Fibroblast of gingiva (primary cell): ENCODE data around the gene PRSS21.

Experiments used
- DNase-seq: peaks from one replicate; pipeline ENCODE4 v3.0.0-alpha.2; 2011; ENCODE audit warnings: low read depth

PRSS21 gene

DNA sequence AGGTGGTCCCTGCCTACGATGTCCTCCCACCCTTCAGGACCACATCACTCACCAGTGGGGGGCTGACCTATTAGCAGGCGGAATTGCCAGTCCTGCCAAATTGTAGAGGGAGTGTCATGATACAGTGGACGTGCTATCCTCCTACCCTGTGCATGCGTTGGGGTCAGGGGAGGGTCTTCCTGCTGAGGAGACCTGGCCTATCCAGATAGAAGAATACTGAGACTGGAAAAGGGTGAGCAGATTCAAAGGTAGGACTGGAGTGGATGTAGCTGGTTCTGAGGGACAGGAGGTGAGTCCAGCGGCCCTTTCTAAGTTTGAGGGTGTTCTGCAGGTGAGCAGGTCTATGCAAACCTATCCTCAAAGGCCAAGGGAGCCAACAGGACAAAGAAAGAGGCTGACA is 10.8 kb upstream of the PRSS21 start:
- no peak for DNase-seq

DNA sequence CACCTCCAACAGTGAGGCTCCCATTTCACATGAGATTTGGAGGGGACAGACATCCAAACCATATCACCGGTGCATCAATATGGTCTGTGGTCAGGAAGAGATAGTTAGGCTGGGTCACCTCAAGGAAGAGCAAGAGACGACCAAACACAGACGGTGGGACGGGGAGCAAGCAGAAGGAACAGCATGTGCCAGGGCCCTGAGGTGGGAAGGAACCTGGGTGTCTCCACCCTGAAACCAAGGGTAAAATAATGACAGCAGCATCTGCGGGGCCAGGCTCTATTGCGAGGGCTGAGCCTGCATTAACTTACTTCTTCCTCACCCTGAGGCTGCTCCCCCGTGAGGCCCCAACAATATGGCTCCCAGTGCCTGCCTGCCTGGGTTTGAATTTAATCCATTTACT is 8.9 kb upstream of the PRSS21 start:
- no peak for DNase-seq

DNA sequence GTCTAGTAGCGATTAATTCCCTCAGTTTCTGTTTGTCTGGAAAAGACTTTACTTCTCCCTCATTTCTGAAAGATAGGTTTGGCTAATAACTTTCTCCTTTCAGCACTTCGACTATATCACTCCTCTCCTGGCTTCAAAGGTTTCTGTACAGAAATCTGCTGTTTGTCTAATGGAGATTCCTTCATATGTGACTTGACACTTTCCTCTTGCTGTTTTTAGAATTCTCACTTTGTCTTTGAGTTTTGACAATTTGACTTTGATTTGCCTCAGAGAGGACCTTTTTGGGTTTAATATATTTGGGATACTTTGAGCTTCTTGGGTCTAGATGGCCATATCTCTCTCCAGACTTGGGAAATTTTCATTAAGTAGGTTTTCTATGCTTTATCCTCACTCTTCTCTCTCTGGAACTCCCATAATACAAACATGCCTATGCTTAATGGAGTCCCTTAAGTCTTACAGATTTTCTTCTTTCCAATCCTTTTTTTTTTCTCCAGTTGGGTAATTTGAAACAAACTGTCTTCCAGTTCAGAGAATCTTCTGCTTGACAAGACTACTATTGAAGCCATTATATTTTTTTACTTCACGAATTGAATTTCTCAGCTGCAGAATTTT is 7.8 kb upstream of the PRSS21 start:
- no peak for DNase-seq

DNA sequence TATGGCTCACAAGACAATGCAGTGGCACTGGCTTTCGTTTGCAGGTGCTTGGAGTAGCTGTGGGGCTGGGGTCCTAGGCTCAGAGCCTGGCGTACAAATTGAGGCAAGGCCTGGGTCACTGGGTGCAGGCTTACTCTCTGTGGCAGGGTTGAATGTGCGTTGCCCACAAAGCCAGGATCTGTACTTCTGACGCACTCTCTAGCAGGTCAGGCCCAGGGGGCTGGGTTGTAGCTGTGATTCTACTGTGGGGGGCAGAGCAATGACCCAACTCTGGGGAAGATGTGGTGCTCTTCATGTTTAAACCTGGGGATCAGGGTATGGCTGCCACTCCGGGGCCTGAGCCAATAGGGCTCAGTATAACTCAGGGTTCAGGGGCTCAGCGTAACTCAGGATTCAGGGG is 6.4 kb upstream of the PRSS21 start:
- no peak for DNase-seq

DNA sequence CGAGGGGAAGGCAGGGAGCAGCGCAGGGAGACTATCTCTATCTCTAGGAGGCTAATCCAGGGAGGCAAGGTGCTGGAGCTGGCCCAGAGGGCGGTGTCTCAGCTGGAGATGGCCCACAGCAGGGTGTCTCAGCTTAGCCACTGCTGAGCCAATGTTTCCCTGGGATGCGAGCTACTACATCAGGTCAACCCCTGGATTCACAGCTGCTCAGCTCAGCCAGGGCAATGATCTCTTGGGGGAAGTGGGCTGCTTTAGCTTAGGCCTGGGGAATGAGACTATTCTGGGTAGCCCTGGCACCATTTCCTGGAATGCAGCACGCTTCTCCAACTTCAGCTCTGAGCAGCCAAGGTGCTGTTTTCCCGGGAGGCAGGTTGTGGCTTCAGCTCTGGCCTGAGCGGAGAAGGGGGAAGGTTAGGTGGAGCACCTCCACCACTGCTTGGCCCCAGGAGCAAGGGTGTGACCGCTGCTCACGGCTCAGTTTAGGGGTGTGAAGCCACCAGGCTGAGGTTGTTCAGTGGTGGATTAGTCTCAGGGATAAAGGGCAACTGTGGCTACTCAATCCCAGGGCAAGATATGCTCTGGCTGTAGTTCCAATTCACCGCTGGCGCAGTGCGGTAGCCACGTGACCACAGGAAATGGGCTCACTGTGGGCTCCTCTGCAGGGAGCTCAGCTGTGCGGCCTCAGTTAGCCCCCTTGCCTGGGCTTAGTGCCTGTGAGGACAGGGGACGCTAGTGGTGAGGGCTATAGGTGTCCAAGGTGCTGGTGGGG is 5.2 kb upstream of the PRSS21 start:
- no peak for DNase-seq

DNA sequence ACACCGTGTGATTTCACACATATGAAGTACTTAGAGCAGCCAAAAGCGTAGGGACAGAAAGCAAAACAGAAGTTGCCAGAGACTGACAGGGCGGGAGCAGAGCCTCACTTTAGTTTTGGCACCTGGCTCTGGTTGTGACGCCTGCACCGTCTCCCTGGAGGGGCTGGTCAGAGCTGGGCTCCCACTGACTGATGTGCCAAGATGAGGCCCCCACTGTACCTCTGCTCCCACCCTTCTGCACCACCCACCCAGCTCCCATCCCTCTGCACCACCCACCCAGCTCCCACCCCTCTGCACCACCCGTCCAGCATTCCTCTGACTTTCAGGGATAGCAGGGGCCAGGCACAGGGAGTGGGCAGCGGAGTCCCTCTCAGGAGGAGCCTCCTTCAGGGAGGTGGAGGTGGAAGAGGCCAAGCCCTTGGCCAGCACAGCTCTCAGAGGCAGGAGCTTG is 3.2 kb upstream of the PRSS21 start:
- DNase-seq, result no peak

DNA sequence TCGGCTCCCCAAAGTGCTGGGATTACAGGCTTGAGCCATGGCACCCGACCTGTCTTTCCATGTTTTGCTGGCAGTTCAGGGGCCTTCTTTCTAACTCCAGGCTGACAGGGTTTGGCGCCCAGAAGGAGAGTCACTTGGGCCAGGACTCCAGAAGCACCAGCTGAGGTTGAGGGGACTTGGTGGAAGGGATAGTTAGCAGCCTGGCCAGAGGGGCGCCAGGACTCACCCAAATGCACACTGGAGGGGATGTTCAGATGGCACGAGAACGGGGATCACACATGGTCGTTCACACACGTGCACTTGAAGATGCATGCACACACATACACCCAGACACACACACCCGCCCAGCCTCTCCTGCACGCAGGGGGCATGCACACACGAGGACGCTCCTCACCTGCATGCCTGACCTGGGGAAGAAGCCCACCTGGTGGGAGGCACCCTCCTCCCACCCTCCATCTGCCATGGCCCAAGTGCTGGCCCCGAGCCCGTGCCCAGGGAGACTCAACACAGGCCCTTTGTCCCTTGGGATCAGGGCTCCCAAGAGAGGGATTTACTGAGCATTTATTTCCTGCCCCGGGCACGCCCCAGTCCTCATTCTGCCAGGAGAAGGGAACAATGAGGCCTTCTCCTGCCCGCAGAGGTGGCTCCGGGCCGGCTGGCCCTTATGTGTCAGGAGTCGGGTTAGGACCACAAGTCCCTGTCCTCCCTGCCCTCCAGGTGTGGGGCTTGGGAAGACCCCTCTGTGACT is 2.3 kb upstream of the PRSS21 start:
- DNase-seq, result no peak

DNA sequence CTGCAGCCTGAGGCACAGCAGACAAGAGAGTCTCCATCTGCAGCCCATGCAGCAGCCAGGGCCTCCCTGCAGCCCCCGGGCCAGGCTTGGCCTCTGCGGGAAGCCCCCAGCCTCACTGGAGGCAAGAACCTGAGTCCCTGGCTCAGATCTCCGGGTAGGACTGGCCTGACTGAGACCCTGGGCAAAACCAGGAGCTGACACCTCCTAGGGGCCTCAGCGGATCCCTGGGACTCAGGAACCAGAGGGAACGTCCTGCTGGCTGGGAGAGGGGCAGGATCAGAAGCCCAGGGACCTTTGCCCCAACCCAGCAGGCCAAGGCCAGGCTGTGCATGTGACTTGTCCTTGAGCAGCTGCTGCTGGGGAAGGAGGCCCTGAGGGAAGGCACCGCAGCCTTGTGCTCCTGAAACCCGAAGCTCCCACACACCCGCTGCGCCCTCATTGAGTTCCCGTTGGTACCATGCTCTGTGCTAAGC is 1.7 kb upstream of the PRSS21 start:
- no peak for DNase-seq

DNA sequence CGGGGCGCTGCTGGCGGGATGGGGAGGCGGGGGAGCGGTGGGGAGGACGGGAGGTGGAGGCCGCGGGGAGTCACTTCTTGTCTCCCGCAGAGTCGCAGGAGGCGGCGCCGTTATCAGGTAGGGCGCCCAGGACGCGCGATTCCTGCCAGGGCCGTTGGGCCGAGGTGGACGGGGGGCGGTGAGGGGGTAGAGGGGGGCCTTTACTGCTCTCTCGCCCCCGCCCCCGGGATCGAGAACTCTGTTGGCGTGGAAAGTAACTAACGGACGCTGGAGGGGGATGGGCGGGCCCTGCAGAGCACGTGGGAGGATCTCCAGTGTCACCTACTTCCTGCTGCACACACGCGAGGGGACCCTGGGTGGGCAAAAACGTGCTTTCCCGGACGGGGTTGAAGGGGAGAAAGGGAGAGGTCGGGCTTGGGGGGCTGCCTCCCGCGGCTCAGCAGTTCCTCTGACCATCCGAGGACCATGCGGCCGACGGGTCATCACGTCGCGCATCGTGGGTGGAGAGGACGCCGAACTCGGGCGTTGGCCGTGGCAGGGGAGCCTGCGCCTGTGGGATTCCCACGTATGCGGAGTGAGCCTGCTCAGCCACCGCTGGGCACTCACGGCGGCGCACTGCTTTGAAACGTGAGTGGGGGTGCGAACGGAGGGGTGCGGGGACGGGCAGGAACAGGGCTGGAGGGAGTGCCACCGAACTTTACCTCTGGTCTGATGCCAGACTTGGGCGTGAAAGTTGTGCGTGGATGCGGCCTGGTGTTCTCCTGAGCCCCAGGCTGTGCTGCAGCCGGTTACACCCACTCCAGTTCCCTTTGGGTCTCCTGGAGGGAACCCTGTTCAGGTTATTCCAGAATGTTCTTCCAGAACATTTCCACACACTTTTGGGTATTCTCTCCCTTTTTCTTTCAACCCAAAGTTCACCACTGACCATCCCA is 569 bp downstream of the PRSS21 start:
- DNase-seq, result no peak

DNA sequence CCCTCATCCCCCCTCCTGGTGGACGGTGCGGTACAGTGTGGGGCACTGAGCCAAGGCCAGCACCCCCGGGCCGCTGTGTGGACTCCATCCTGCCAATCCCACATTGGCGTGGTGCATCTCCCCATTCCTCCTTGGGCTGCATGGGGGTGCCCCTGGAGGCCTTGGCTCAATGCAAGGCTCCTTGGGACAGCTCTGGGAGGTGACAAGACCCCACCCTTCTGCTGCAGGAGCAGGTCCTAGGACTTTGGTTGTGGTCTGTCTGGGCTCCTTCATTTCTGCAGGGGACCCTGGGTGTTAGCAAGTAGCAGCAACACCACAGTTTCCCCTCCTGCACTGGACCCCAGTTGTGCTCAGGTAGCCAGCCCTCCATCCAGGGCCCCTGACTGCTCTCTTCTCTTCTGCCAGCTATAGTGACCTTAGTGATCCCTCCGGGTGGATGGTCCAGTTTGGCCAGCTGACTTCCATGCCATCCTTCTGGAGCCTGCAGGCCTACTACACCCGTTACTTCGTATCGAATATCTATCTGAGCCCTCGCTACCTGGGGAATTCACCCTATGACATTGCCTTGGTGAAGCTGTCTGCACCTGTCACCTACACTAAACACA is 1.3 kb downstream of the PRSS21 start:
- no peak for DNase-seq

DNA sequence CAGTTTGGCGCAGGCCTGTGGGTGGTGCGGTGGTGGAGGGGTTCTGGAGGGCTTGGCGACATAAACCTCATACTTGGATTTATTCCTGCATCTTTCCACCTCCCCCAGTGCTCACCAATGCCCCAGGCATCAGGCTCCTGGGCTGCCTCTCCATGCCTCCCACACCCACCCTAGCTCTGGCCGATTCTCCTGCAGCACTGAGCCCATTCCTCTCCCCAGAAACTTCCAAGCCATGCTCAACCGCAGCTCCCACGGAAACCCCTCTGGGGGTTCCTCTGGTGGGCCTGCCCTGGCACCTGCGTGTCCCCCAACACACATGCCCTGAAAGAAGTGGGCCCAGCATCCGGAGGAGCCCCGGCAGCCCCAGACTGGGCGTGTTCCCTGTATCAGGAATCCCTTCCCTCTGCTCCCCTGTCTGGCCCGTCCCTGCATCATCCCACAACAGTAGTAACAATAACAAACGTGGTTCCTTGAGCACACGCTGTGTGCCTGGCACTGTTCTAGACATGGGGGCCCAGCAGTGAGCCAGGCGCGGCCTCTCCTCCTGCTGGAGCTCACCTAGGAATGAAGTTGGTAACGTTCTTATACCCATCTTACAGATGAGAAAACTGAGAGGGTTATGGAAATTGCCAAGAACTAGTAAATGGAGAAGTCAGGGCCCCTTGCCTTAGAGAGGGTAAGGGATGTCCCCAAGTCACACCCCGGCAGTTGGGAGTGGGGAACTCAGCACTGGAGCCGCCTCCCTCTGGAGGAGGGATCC is 2.3 kb downstream of the PRSS21 start:
- DNase-seq, result no peak

DNA sequence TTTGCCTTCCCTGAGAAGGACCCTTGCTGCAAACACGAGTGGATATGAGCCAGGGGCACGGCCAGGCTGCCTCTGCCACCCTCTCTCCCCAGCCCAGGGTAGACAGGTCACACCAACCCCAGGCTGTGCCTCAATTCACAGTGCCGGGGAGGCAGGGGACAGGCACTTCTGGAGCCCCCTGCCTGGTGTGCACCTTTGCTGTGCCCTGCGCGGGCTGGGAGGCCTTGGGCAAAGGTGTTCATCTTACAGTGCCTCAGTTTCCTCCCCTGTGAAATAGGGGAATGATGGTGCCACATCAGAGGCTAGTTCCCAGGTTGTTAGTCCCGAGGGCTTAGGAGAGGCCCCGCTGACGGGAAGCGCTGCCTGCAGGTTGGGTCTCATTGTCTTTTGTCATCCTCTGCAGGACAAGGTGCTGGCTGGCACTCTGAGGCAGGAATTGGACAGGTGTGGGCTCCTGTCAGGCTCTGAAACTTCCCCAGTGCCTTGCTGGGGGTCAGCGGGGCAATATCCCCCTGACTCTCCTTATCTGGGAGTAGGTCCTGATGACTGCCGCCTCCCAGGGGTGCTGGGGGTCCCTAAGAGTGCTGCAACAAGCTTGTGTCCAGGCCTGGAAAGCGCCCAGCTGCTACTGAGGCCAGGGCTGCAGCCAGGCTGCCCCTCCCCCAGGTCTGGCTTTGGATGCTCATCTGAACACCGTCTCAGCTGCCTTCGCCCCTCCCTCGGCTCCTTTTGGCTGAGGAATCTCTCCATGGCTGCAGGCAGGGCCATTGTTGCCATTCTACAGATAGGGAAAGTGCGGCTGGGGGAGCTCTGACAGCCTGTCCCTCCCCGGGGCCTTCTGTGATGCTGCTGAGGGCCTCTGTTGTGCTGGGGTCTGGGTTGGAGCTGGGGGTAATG is 3.1 kb downstream of the PRSS21 start:
- DNase-seq, result no peak

DNA sequence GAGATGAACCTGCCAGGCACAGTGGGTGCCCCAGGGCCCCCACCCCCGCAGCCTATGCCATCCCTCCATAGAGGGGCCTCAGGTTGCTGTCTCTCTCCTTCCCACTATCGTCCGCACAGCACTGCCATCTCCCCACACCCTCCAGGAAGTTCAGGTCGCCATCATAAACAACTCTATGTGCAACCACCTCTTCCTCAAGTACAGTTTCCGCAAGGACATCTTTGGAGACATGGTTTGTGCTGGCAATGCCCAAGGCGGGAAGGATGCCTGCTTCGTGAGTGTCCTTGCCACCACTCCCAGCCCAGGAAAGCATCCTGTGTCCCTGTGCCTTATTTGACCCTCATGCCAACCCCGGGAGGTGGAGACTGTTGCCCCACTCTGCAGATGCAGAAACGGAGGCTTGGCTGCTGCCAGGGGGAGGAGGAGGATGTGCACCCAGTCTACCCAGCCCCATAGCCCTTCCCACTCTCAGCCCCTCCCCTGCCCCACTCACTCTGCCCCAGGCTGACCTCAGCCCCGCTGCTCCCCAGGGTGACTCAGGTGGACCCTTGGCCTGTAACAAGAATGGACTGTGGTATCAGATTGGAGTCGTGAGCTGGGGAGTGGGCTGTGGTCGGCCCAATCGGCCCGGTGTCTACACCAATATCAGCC is 3.9 kb downstream of the PRSS21 start:
- no peak for DNase-seq

DNA sequence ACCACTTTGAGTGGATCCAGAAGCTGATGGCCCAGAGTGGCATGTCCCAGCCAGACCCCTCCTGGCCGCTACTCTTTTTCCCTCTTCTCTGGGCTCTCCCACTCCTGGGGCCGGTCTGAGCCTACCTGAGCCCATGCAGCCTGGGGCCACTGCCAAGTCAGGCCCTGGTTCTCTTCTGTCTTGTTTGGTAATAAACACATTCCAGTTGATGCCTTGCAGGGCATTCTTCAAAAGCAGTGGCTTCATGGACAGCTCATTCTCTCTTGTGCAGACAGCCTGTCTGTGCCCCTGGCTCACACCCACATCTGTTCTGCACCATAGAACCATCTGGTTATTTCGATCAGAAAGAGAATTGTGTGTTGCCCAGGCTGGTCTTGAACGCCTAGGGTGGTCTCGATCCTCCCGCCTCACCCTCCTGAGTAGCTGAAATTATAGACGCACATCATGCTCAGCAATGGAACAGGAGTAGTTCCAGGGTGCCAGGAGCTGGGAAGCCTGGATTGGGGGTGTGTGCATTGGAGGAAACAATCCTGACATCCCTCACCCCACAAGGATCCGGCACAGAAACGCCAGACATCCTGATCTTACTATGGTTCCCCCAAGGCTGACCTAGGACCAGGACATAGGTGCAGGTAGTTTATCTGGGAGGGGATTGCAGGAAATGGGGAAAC is 4.6 kb downstream of the PRSS21 start:
- no peak for DNase-seq

DNA sequence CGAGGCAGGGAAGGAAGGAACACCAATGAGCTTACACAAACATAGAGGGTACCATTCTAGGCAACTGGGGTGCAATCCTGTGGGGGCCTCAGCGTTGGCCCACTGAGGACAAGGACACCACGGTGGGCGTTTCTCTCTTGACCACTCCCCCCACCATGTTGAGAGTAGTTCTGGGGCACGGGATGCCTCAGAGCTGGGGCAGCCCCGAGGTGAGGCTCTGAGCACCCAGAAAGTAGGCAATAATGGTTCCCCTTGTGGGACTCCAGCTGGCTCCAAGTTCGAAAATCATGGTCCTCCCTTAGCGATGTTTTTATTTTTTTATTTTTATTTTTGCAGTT is 5.1 kb downstream of the PRSS21 start:
- no peak for DNase-seq

DNA sequence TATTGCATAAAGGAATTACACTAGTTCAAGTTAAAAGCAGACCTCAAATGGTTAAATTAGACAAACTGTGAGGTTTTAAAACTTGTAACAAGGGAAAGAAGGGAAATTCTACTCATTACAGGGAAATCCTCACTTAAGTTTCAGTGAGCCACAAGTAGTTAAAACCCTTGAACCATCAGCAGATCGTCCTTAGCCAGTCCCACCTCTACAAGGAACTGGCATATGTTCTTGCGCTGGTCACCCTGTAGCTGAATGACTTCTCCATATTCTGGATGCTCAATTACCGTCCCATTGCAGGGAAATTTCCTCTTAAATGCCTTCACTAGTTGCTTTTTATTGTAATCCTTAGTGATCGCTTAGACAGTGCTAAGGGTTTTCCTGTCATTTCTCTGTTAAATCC is 5.5 kb downstream of the PRSS21 start:
- no peak for DNase-seq

DNA sequence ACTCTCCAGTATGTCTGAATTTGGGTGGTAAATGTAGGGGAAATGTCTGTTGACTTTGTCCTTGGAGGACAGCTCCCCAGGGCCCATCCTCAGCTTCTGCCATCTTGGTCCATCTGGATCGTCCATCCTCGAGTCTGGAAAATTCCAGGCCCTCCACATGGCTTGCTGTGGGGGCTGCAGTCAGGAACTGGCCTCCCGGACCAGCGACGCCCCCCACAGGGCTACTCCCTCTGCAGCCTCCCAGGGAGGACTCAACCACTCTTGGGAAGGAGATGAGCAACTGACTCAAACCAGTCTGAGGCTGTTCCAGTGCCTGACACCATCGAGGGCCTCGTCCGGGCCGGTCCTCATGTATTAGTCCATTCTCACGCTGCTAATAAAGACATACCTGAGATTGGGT is 7.6 kb downstream of the PRSS21 start:
- DNase-seq, result no peak

DNA sequence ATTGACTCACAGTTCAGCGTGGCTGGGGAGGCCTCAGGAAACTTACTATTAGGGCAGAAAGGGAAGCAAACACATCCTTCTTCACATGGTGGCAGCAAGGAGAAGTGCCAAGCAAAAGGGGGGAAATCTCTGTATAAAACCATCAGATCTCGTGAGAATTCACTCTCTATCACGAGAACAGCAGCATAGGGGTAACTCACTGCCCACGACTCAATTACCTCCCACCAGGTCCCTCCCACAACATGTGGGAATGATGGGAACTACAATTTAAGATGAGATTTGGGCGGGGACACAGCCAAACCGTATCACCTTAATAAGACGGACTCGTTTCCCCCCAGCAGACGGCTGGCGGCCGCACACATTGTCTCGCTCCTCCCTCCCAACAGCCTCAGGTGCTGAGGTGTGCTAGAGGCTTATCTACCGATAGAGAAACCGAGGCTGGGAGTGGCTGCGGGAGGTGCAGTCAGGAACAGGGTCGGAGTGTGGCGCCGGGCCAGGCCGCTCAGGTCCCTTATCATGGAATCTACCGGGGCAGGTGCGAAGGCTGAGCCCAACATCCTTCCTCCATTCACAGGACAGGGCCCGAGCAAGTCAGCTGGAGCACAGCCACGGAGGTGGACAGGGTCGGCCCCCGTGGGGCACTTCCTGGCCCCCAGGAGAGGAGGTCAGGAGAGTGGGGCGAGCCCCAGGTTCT is 8.2 kb downstream of the PRSS21 start:
- DNase-seq, result no peak
